ENCODE measurements around the gene OBSCN.

GRCh38 chr1:228271701-228272251 is 63.9 kb downstream of the OBSCN start:
- TF ChIP-seq CTCF (IDR thresholded peaks at IDR 0.05; ENCODE audit: insufficient read depth, low read length) (no peak), REST (IDR thresholded peaks at IDR 0.05; ENCODE audit: insufficient replicate concordance, low read depth) (no peak)

All from HL-60 (cell line).